Measurements from ENCODE around the gene ZNF497.
A peak's percentile ranks its signal among the peaks of the same experiment; 100 is the strongest.
"Not testable (repeated sequence)": the region's sequence is repeated elsewhere in the genome, so short reads cannot be mapped to it uniquely, and the experiment has no call there.

The ZNF497 gene

GRCh38 chr19:58362272-58362994 lies at the start of gene ZNF497:
ZNF497 (minus strand) TSS chr19:58362751; CDS start chr19:58357635, 5,116 bp downstream.
- peak; percentile 96 for DNase-seq (ENCODE audit: low read depth)

GRCh38 chr19:58409010-58409790 lies 46.6 kb upstream of the ZNF497 start:
- DNase-seq (ENCODE audit: low read depth): peak; percentile 47

GRCh38 chr19:58408152-58409009 lies 45.8 kb upstream of the ZNF497 start, which contains the start of gene ZNF584:
ZNF584 (plus strand) TSS chr19:58408649; CDS start chr19:58409148, 499 bp downstream.
- DNase-seq (ENCODE audit: low read depth): peak; percentile 94

- DNase-seq (ENCODE audit: low read depth): no peak
Observed at GRCh38 chr19:58407658-58408151, 45.2 kb upstream of the ZNF497 start.

GRCh38 chr19:58406818-58407657 lies 44.5 kb upstream of the ZNF497 start:
- DNase-seq (ENCODE audit: low read depth): peak; percentile 19

- not testable (repeated sequence) for DNase-seq (ENCODE audit: low read depth)
Observed at GRCh38 chr19:58403920-58404478, 41.4 kb upstream of the ZNF497 start.

- no peak for DNase-seq (ENCODE audit: low read depth)
Observed at GRCh38 chr19:58401840-58402421, 39.4 kb upstream of the ZNF497 start.

GRCh38 chr19:58400916-58401839 lies 38.6 kb upstream of the ZNF497 start:
- peak; percentile 99 for DNase-seq (ENCODE audit: low read depth)

- no peak for DNase-seq (ENCODE audit: low read depth)
Observed at GRCh38 chr19:58400316-58400915, 37.9 kb upstream of the ZNF497 start.

- DNase-seq (ENCODE audit: low read depth): no peak
Observed at GRCh38 chr19:58399903-58400302, 37.4 kb upstream of the ZNF497 start.

GRCh38 chr19:58398545-58398944 lies 36.0 kb upstream of the ZNF497 start:
- no peak for DNase-seq (ENCODE audit: low read depth)

- DNase-seq (ENCODE audit: low read depth): no peak
Observed at GRCh38 chr19:58398087-58398486, 35.5 kb upstream of the ZNF497 start.

- DNase-seq (ENCODE audit: low read depth): no peak
Observed at GRCh38 chr19:58397533-58398037, 35.0 kb upstream of the ZNF497 start.

GRCh38 chr19:58396691-58397532 lies 34.4 kb upstream of the ZNF497 start:
- DNase-seq (ENCODE audit: low read depth): no peak

GRCh38 chr19:58395979-58396627 lies 33.6 kb upstream of the ZNF497 start:
- no peak for DNase-seq (ENCODE audit: low read depth)

GRCh38 chr19:58395220-58395978 lies 32.8 kb upstream of the ZNF497 start, which contains the start of gene RNF225:
RNF225 (plus strand) TSS chr19:58395656; CDS start chr19:58396090, 434 bp downstream.
- DNase-seq (ENCODE audit: low read depth): no peak
